HepG2 (cell line): ENCODE results near the gene NDOR1. TPM values are rescaled to one million over a fixed set of nuclear protein-coding genes. Genes with fewer than 3 reads are reported as not detected.

ENCODE experiments used
- AKAP8 ChIP-seq: sonication (generic); formaldehyde crosslinking; IDR thresholded peaks from 2 replicates; pipeline ENCODE4 v1.5.1; 2020; ENCODE audit warnings: mild to moderate bottlenecking, missing genetic modification reagents
- CCDC6 ChIP-seq: sonication (generic); formaldehyde crosslinking; IDR thresholded peaks from 2 replicates; pipeline ENCODE4 v1.8.1; 2022; ENCODE audit warnings: mild to moderate bottlenecking, missing genetic modification reagents, moderate library complexity
- CHD2 ChIP-seq: IDR thresholded peaks from 2 replicates; pipeline ENCODE4 v1.6.1; 2011; ENCODE audit warnings: low read depth, low read length, improper control_type of control experiment
- DMAP1 ChIP-seq: IDR thresholded peaks from 2 replicates; pipeline ENCODE4 v1.6.1; 2016
- ELF4 ChIP-seq: sonication (generic); formaldehyde crosslinking; IDR thresholded peaks from 2 replicates; pipeline ENCODE4 v1.5.0; 2020; ENCODE audit warnings: missing genetic modification reagents, mild to moderate bottlenecking, moderate library complexity, borderline replicate concordance
- FOXK2 ChIP-seq: fragments of 450-650 bp; IDR thresholded peaks from 2 replicates; pipeline ENCODE4 v1.6.1; 2016
- HDAC1 ChIP-seq: sonication (generic); formaldehyde crosslinking; IDR thresholded peaks from 2 replicates; pipeline ENCODE4 v1.5.1; 2020; ENCODE audit warnings: mild to moderate bottlenecking, missing genetic modification reagents
- HMGA1 ChIP-seq: sonication (generic); formaldehyde crosslinking; conservative IDR thresholded peaks from 2 replicates; pipeline ENCODE4 v1.4.0; 2020; ENCODE audit warnings: missing genetic modification reagents
- HOXA7 ChIP-seq: sonication (generic); formaldehyde crosslinking; IDR thresholded peaks from 2 replicates; pipeline ENCODE4 v1.8.1; 2022; ENCODE audit warnings: mild to moderate bottlenecking, missing genetic modification reagents, moderate library complexity
- HOXD1 ChIP-seq: sonication (generic); formaldehyde crosslinking; IDR thresholded peaks from 2 replicates; pipeline ENCODE4 v1.5.0; 2020; ENCODE audit warnings: missing genetic modification reagents
- MLLT10 ChIP-seq: sonication (generic); formaldehyde crosslinking; IDR thresholded peaks from 2 replicates; pipeline ENCODE4 v1.4.0; 2020; ENCODE audit warnings: missing genetic modification reagents
- SMAD1 ChIP-seq: sonication (generic); formaldehyde crosslinking; IDR thresholded peaks from 2 replicates; pipeline ENCODE4 v1.4.0; 2020; ENCODE audit warnings: missing genetic modification reagents, low read depth, mild to moderate bottlenecking, borderline replicate concordance
- SMARCE1 ChIP-seq: fragments of 450-650 bp; IDR thresholded peaks from 2 replicates; pipeline ENCODE4 v1.6.1; 2017; ENCODE audit warnings: borderline replicate concordance
- TRAFD1 ChIP-seq: sonication (generic); formaldehyde crosslinking; IDR thresholded peaks from 2 replicates; pipeline ENCODE4 v1.5.1; 2020; ENCODE audit warnings: missing genetic modification reagents, mild to moderate bottlenecking, borderline replicate concordance
- ZFP41 ChIP-seq: sonication (generic); formaldehyde crosslinking; IDR thresholded peaks from 2 replicates; pipeline ENCODE4 v1.4.0; 2020; ENCODE audit warnings: mild to moderate bottlenecking, missing genetic modification reagents, borderline replicate concordance
- ZFX ChIP-seq: sonication (generic); formaldehyde crosslinking; IDR thresholded peaks from 2 replicates; pipeline ENCODE4 v1.4.0; 2020; ENCODE audit warnings: mild to moderate bottlenecking, low read depth, missing genetic modification reagents, moderate library complexity
- ZNF335 ChIP-seq: sonication (generic); formaldehyde crosslinking; IDR thresholded peaks from 2 replicates; pipeline ENCODE4 v1.4.0; 2020; ENCODE audit warnings: missing genetic modification reagents
- ZNF34 ChIP-seq: sonication (generic); formaldehyde crosslinking; IDR thresholded peaks from 2 replicates; pipeline ENCODE4 v1.4.0; 2020; ENCODE audit warnings: mild to moderate bottlenecking, missing genetic modification reagents, borderline replicate concordance
- ZNF44 ChIP-seq: sonication (generic); formaldehyde crosslinking; IDR thresholded peaks from 2 replicates; pipeline ENCODE4 v1.5.1; 2020; ENCODE audit warnings: mild to moderate bottlenecking, missing genetic modification reagents
- ZNF530 ChIP-seq: sonication (generic); formaldehyde crosslinking; IDR thresholded peaks from 2 replicates; pipeline ENCODE4 v1.5.0; 2020; ENCODE audit warnings: low read depth, mild to moderate bottlenecking, missing genetic modification reagents
- ZNF547 ChIP-seq: sonication (generic); formaldehyde crosslinking; IDR thresholded peaks from 2 replicates; pipeline ENCODE4 v1.5.1; 2020; ENCODE audit warnings: mild to moderate bottlenecking, missing genetic modification reagents
- ZNF564 ChIP-seq: sonication (generic); formaldehyde crosslinking; IDR thresholded peaks from 2 replicates; pipeline ENCODE4 v1.8.1; 2023; ENCODE audit warnings: mild to moderate bottlenecking, missing genetic modification reagents
- ZNF782 ChIP-seq: sonication (generic); formaldehyde crosslinking; IDR thresholded peaks from 2 replicates; pipeline ENCODE4 v1.4.0; 2020; ENCODE audit warnings: missing genetic modification reagents, mild to moderate bottlenecking, borderline replicate concordance
- ZSCAN31 ChIP-seq: sonication (generic); formaldehyde crosslinking; IDR thresholded peaks from 2 replicates; pipeline ENCODE4 v1.5.0; 2020; ENCODE audit warnings: low read depth, mild to moderate bottlenecking, missing genetic modification reagents
- polyA plus RNA-seq, 8 experiments: library from polyadenylated mRNA; depleted of rRNA in 3 of 8; stranded (reverse) in 7 of 8; unstranded in 1 of 8; fragments of >200 nt; fragmentation: Illumina TruSeq in 4 of 8; extraction: Trizol in 4 of 8; gene quantifications; 2 replicates each; pipeline versions ENCODE4 v1.2.1 to v1.2.3, GENCODE V29; 2011 to 2016; ENCODE audit warnings: low read depth in 4 of 8, missing spikeins in 1 of 8, mixed read lengths in 1 of 8; ENCODE audit not compliant: insufficient read depth in 1 of 8
- total RNA-seq, 5 experiments: library from RNA; depleted of rRNA; stranded (reverse); fragments of >200 nt; fragmentation: Illumina TruSeq; extraction: Trizol; gene quantifications; 2 replicates each; pipeline ENCODE4 v1.2.3, GENCODE V29; 2016; ENCODE audit warnings: low read depth in 1 of 5
- TF ChIP-seq, protein P1 (sequence below): sonication (generic); formaldehyde crosslinking; conservative IDR thresholded peaks from 2 replicates; pipeline ENCODE4 v1.8.0; 2022; ENCODE audit warnings: low read depth, missing genetic modification reagents
- TF ChIP-seq, protein P2 (sequence below): sonication (generic); formaldehyde crosslinking; IDR thresholded peaks from 2 replicates; pipeline ENCODE4 v1.8.0; 2022; ENCODE audit warnings: mild to moderate bottlenecking, missing genetic modification reagents, borderline replicate concordance
- TF ChIP-seq, protein P3 (sequence below): IDR thresholded peaks from 2 replicates; pipeline ENCODE4 v1.6.1; 2016; ENCODE audit warnings: mild to moderate bottlenecking, missing biosample characterization, missing genetic modification reagents

NDOR1 gene
- total and polyA plus RNA-seq, 2 of the 13 experiments (the other 11 are each of a cell fraction or from before 2014, with no cell fraction given) = 3.6 to 8.7 TPM

DNA sequence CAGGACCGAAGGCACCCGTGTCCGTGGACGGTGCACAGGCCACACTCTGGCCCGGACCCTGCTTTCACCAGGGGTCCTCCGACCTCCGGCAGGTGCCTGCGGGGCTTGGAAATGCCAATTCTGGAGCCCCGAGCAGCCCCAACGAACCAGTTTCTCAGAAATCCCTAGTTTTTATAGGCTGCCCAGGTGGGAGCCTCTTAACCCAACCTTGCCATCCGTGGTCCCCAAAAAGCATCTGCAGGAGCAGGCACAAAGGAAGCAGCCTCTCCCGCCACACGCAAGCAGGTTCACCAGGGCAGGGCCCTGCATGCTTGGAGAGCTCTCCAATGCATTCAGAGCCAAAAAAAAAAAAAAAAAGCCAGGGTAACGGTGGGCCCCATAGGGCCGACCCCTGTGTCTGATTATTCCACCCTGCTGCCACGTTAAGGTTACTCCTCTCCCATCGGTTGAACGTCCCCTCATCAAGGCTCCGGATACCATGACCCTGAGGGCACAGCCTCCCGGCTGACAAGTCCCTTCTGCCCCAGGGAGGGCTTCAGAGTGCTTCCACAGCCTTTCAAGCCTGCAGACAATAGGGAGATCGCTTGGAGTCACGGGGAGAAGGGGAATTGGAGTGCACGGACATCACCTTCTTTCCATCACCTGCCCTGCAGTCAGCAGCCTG lies 4.2 kb upstream of the NDOR1 start (continued):
- no peak for TF ChIP-seq TRAFD1 (CRISPR knock-in tag)
- TF ChIP-seq SMARCE1 = no peak
- peak; percentile 53 for TF ChIP-seq AKAP8 (CRISPR knock-in tag)
- no peak for TF ChIP-seq ZNF530
- 0 out of 2 replicates have a peak, but pooled peaks have one; percentile 20 for TF ChIP-seq ZNF34 (CRISPR knock-in tag)
- TF ChIP-seq CHD2 = no peak
- TF ChIP-seq, protein P1, sequence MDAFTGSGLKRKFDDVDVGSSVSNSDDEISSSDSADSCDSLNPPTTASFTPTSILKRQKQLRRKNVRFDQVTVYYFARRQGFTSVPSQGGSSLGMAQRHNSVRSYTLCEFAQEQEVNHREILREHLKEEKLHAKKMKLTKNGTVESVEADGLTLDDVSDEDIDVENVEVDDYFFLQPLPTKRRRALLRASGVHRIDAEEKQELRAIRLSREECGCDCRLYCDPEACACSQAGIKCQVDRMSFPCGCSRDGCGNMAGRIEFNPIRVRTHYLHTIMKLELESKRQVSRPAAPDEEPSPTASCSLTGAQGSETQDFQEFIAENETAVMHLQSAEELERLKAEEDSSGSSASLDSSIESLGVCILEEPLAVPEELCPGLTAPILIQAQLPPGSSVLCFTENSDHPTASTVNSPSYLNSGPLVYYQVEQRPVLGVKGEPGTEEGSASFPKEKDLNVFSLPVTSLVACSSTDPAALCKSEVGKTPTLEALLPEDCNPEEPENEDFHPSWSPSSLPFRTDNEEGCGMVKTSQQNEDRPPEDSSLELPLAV (CRISPR knock-in tag) = no peak
- no peak for TF ChIP-seq ZFX (CRISPR knock-in tag)
- TF ChIP-seq ZNF547 (CRISPR knock-in tag) = 0 out of 2 replicates have a peak, but pooled peaks have one; percentile 2
- TF ChIP-seq, protein P2, sequence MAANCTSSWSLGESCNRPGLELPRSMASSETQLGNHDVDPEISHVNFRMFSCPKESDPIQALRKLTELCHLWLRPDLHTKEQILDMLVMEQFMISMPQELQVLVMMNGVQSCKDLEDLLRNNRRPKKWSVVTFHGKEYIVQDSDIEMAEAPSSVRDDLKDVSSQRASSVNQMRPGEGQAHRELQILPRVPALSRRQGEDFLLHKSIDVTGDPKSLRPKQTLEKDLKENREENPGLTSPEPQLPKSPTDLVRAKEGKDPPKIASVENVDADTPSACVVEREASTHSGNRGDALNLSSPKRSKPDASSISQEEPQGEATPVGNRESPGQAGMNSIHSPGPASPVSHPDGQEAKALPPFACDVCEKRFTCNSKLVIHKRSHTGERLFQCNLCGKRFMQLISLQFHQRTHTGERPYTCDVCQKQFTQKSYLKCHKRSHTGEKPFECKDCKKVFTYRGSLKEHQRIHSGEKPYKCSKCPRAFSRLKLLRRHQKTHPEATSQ = no peak
- TF ChIP-seq HDAC1 (CRISPR knock-in tag) = 0 out of 2 replicates have a peak, but pooled peaks have one; percentile 28
- no peak for TF ChIP-seq SMAD1 (CRISPR knock-in tag)
- no peak for TF ChIP-seq MLLT10 (CRISPR knock-in tag)
- TF ChIP-seq FOXK2 = no peak
- 0 out of 2 replicates have a peak, but pooled peaks have one; percentile 36 for TF ChIP-seq ZNF44 (CRISPR knock-in tag)
- TF ChIP-seq, protein P3, sequence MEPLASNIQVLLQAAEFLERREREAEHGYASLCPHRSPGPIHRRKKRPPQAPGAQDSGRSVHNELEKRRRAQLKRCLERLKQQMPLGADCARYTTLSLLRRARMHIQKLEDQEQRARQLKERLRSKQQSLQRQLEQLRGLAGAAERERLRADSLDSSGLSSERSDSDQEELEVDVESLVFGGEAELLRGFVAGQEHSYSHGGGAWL (CRISPR knock-in tag) = peak; percentile 1; the same call in 1 of the 2 replicates
- TF ChIP-seq ZFP41 = no peak
- no peak for TF ChIP-seq CCDC6 (CRISPR knock-in tag)
- peak; percentile 47; the same call in 1 of the 2 replicates for TF ChIP-seq ZSCAN31
- no peak for TF ChIP-seq HOXA7 (CRISPR knock-in tag)
- peak; percentile 0; the same call in 1 of the 2 replicates for TF ChIP-seq DMAP1
- no peak for TF ChIP-seq ZNF335 (CRISPR knock-in tag)
- TF ChIP-seq ELF4 = 0 out of 2 replicates have a peak, but pooled peaks have one; percentile 77
- 0 out of 2 replicates have a peak, but pooled peaks have one; percentile 67 for TF ChIP-seq ZNF782
- TF ChIP-seq HMGA1 (CRISPR knock-in tag) = no peak
- no peak for TF ChIP-seq ZNF564 (CRISPR knock-in tag)
- TF ChIP-seq HOXD1 (CRISPR knock-in tag) = no peak
